ENCODE results near the gene SCN4A. TPM values are rescaled to one million over a fixed set of nuclear protein-coding genes. Genes with fewer than 3 reads are reported as not detected.

The SCN4A gene
- total and polyA plus RNA-seq, 2 of the 13 experiments (the other 11 are each of a cell fraction or from before 2014, with no cell fraction given), result 0.02 to 0.03 TPM

- TF ChIP-seq, protein P1, sequence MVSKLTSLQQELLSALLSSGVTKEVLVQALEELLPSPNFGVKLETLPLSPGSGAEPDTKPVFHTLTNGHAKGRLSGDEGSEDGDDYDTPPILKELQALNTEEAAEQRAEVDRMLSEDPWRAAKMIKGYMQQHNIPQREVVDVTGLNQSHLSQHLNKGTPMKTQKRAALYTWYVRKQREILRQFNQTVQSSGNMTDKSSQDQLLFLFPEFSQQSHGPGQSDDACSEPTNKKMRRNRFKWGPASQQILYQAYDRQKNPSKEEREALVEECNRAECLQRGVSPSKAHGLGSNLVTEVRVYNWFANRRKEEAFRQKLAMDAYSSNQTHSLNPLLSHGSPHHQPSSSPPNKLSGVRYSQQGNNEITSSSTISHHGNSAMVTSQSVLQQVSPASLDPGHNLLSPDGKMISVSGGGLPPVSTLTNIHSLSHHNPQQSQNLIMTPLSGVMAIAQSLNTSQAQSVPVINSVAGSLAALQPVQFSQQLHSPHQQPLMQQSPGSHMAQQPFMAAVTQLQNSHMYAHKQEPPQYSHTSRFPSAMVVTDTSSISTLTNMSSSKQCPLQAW (CRISPR knock-in tag; IDR thresholded peaks at IDR 0.05), result peak; percentile 75; the same call in 1 of the 2 replicates
- TF ChIP-seq EP300 (IDR thresholded peaks at IDR 0.05; ENCODE audit: low read depth in 2 of 2, low read length in 2 of 2), result 0 out of 4 replicates have a peak, but pooled peaks of 1 of the 2 experiments have one; percentile 30
- TF ChIP-seq EP300 (CRISPR knock-in tag; IDR thresholded peaks at IDR 0.05; ENCODE audit: borderline replicate concordance), result no peak
- no peak for TF ChIP-seq SP4 (CRISPR knock-in tag; IDR thresholded peaks at IDR 0.05)
- no peak for TF ChIP-seq ONECUT2 (CRISPR knock-in tag; IDR thresholded peaks at IDR 0.05)
- TF ChIP-seq NRL (CRISPR knock-in tag; IDR thresholded peaks at IDR 0.05; ENCODE audit: borderline replicate concordance), result no peak
- no peak for TF ChIP-seq HNRNPUL1 (IDR thresholded peaks at IDR 0.05; ENCODE audit: low read depth, low read length)
- TF ChIP-seq AFF4 (CRISPR knock-in tag; IDR thresholded peaks at IDR 0.05), result no peak
- no peak for TF ChIP-seq HIVEP1 (CRISPR knock-in tag; IDR thresholded peaks at IDR 0.05)
- TF ChIP-seq, protein P2, sequence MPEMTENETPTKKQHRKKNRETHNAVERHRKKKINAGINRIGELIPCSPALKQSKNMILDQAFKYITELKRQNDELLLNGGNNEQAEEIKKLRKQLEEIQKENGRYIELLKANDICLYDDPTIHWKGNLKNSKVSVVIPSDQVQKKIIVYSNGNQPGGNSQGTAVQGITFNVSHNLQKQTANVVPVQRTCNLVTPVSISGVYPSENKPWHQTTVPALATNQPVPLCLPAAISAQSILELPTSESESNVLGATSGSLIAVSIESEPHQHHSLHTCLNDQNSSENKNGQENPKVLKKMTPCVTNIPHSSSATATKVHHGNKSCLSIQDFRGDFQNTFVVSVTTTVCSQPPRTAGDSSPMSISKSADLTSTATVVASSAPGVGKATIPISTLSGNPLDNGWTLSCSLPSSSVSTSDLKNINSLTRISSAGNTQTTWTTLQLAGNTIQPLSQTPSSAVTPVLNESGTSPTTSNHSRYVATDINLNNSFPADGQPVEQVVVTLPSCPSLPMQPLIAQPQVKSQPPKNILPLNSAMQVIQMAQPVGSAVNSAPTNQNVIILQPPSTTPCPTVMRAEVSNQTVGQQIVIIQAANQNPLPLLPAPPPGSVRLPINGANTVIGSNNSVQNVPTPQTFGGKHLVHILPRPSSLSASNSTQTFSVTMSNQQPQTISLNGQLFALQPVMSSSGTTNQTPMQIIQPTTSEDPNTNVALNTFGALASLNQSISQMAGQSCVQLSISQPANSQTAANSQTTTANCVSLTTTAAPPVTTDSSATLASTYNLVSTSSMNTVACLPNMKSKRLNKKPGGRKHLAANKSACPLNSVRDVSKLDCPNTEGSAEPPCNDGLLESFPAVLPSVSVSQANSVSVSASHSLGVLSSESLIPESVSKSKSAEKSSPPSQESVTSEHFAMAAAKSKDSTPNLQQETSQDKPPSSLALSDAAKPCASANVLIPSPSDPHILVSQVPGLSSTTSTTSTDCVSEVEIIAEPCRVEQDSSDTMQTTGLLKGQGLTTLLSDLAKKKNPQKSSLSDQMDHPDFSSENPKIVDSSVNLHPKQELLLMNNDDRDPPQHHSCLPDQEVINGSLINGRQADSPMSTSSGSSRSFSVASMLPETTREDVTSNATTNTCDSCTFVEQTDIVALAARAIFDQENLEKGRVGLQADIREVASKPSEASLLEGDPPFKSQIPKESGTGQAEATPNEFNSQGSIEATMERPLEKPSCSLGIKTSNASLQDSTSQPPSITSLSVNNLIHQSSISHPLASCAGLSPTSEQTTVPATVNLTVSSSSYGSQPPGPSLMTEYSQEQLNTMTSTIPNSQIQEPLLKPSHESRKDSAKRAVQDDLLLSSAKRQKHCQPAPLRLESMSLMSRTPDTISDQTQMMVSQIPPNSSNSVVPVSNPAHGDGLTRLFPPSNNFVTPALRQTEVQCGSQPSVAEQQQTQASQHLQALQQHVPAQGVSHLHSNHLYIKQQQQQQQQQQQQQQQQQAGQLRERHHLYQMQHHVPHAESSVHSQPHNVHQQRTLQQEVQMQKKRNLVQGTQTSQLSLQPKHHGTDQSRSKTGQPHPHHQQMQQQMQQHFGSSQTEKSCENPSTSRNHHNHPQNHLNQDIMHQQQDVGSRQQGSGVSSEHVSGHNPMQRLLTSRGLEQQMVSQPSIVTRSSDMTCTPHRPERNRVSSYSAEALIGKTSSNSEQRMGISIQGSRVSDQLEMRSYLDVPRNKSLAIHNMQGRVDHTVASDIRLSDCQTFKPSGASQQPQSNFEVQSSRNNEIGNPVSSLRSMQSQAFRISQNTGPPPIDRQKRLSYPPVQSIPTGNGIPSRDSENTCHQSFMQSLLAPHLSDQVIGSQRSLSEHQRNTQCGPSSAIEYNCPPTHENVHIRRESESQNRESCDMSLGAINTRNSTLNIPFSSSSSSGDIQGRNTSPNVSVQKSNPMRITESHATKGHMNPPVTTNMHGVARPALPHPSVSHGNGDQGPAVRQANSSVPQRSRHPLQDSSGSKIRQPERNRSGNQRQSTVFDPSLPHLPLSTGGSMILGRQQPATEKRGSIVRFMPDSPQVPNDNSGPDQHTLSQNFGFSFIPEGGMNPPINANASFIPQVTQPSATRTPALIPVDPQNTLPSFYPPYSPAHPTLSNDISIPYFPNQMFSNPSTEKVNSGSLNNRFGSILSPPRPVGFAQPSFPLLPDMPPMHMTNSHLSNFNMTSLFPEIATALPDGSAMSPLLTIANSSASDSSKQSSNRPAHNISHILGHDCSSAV (CRISPR knock-in tag; IDR thresholded peaks at IDR 0.05; ENCODE audit: borderline replicate concordance), result no peak
- no peak for TF ChIP-seq CENPT (CRISPR knock-in tag; IDR thresholded peaks at IDR 0.05; ENCODE audit: low read depth)
- TF ChIP-seq PAWR (CRISPR knock-in tag; IDR thresholded peaks at IDR 0.05; ENCODE audit: borderline replicate concordance), result no peak
- TF ChIP-seq HCFC1 (IDR thresholded peaks at IDR 0.05; ENCODE audit: low read depth, low read length), result no peak
- no peak for TF ChIP-seq MTF1 (CRISPR knock-in tag; IDR thresholded peaks at IDR 0.05)
- 0 out of 2 replicates have a peak, but pooled peaks have one; percentile 12 for TF ChIP-seq EEA1 (CRISPR knock-in tag; IDR thresholded peaks at IDR 0.05; ENCODE audit: borderline replicate concordance)
- TF ChIP-seq RXRA (CRISPR knock-in tag; IDR thresholded peaks at IDR 0.05), result peak; percentile 86
Measured at GRCh38 chr17:63962298-63962744, 10.4 kb downstream of the SCN4A start (continued).

Measured in HepG2 (cell line).